SK-N-SH treated with all-trans-retinoic acid at 6 μM for 48 hours (cell line): ENCODE results near the gene WIPF2.

Experiments used
- ARNTL ChIP-seq: fragments of 450-650 bp; formaldehyde crosslinking; IDR thresholded peaks from 2 replicates; pipeline ENCODE4 v1.5.0; 2020; ENCODE audit warnings: low read depth, mild to moderate bottlenecking, moderate library complexity, borderline replicate concordance
- CSRNP3 ChIP-seq: fragments of 250-450 bp; sonication (Bioruptor Pico); IDR thresholded peaks from 2 replicates; pipeline ENCODE4 v1.5.1; 2021; ENCODE audit warnings: mild to moderate bottlenecking, moderate library complexity
- GLIS3 ChIP-seq: fragments of 250-450 bp; sonication (Bioruptor Pico); IDR thresholded peaks from 2 replicates; pipeline ENCODE4 v1.5.0; 2020; ENCODE audit warnings: mild to moderate bottlenecking, moderate library complexity
- ISL1 ChIP-seq: fragments of 250-450 bp; sonication (Bioruptor Pico); IDR thresholded peaks from 2 replicates; pipeline ENCODE4 v2.1.2; 2022; ENCODE audit warnings: mild to moderate bottlenecking, moderate library complexity
- TCF4 ChIP-seq: fragments of 250-450 bp; sonication (Bioruptor Pico); IDR thresholded peaks from 2 replicates; pipeline ENCODE4 v1.8.0; 2021; ENCODE audit warnings: mild to moderate bottlenecking, moderate library complexity, borderline replicate concordance
- ZFP3 ChIP-seq: fragments of 250-450 bp; sonication (Bioruptor Pico); IDR thresholded peaks from 2 replicates; pipeline ENCODE4 v1.5.0; 2020; ENCODE audit warnings: mild to moderate bottlenecking, moderate library complexity
- ZFP30 ChIP-seq: fragments of 450-650 bp; formaldehyde crosslinking; IDR thresholded peaks from 2 replicates; pipeline ENCODE4 v1.5.0; 2022; ENCODE audit warnings: mild to moderate bottlenecking, moderate library complexity

- TF ChIP-seq TCF4 (CRISPR knock-in tag) (no peak), ARNTL (no peak), CSRNP3 (CRISPR knock-in tag) (no peak), ISL1 (CRISPR knock-in tag) (no peak), ZFP30 (no peak), GLIS3 (CRISPR knock-in tag) (no peak), ZFP3 (CRISPR knock-in tag) (no peak)
These were observed 5.8 kb downstream of the WIPF2 start for GRCh38 chr17:40224718-40225550.
